Measurements from ENCODE around the gene BFAR.

The BFAR gene

GRCh38 chr16:14606102-14606501, 26.6 kb upstream of the BFAR start:
- H3K56ac ChIP-seq (ENCODE audit: low read length): no peak overlapping the region
- no peak overlapping the region for H2BK15ac ChIP-seq (replicated peaks; ENCODE audit: low read depth)
- no peak overlapping the region for H3K4ac ChIP-seq (ENCODE audit: low read depth, low read length)
- no peak overlapping the region for H3K27ac ChIP-seq (ENCODE audit: low read depth, low read length)
- H3K23ac ChIP-seq (ENCODE audit: low read length): no peak overlapping the region
- no peaks in the 10 kb centered on the region for H3K79me2 ChIP-seq (ENCODE audit: control insufficient read depth, insufficient read depth, low read length)
- no peak for DNase-seq
- H2BK5ac ChIP-seq (ENCODE audit: low read length): no peak overlapping the region
- H2AK5ac ChIP-seq (ENCODE audit: low read length): no peak overlapping the region
- no peak overlapping the region for H3K4me2 ChIP-seq (ENCODE audit: low read length)
- H2BK120ac ChIP-seq (ENCODE audit: low read depth, low read length): no peak overlapping the region
- no peak overlapping the region for H3K4me3 ChIP-seq (ENCODE audit: low read length)
- H3K27me3 ChIP-seq (ENCODE audit: insufficient read depth, low read length, poor library complexity): no peaks in the 10 kb centered on the region
- no peak overlapping the region for H3K9ac ChIP-seq (ENCODE audit: low read length)
- no peak overlapping the region for H3K18ac ChIP-seq (ENCODE audit: low read length)
- no peaks in the 10 kb centered on the region for H3K4me1 ChIP-seq (ENCODE audit: control insufficient read depth, low read depth, low read length)
- WGBS (ENCODE audit: extremely low coverage, insufficient coverage, low lambda C conversion rate): no CpG with 5 or more reads among the region's 6 CpGs
- no peaks in the 10 kb centered on the region for H3K79me1 ChIP-seq (ENCODE audit: low read length)
- peaks cover 18% of the 10 kb centered on the region for H3K36me3 ChIP-seq (ENCODE audit: control insufficient read depth, insufficient read depth, low read length)
- H4K8ac ChIP-seq (ENCODE audit: low read depth, low read length): no peak overlapping the region
- no peak overlapping the region for H4K5ac ChIP-seq (ENCODE audit: low read length)

GRCh38 chr16:14608111-14608566, 24.6 kb upstream of the BFAR start:
- no peak for DNase-seq
- H3K36me3 ChIP-seq (ENCODE audit: control insufficient read depth, insufficient read depth, low read length): peaks cover 14% of the 10 kb centered on the region
- no peaks in the 10 kb centered on the region for H3K27me3 ChIP-seq (ENCODE audit: insufficient read depth, low read length, poor library complexity)
- H3K4me1 ChIP-seq (ENCODE audit: control insufficient read depth, low read depth, low read length): no peaks in the 10 kb centered on the region
- no peak overlapping the region for H2BK120ac ChIP-seq (ENCODE audit: low read depth, low read length)
- no peak overlapping the region for H2BK15ac ChIP-seq (replicated peaks; ENCODE audit: low read depth)
- no peak overlapping the region for H4K5ac ChIP-seq (ENCODE audit: low read length)
- no peak overlapping the region for H3K4me3 ChIP-seq (ENCODE audit: low read length)
- no peaks in the 10 kb centered on the region for H3K79me2 ChIP-seq (ENCODE audit: control insufficient read depth, insufficient read depth, low read length)
- no peak overlapping the region for H3K23ac ChIP-seq (ENCODE audit: low read length)
- H3K4ac ChIP-seq (ENCODE audit: low read depth, low read length): no peak overlapping the region
- H2BK5ac ChIP-seq (ENCODE audit: low read length): no peak overlapping the region
- no peak overlapping the region for H2AK5ac ChIP-seq (ENCODE audit: low read length)
- no peak overlapping the region for H3K56ac ChIP-seq (ENCODE audit: low read length)
- H3K18ac ChIP-seq (ENCODE audit: low read length): no peak overlapping the region
- no peak overlapping the region for H3K4me2 ChIP-seq (ENCODE audit: low read length)
- no peaks in the 10 kb centered on the region for H3K79me1 ChIP-seq (ENCODE audit: low read length)
- H3K27ac ChIP-seq (ENCODE audit: low read depth, low read length): no peak overlapping the region
- H3K9ac ChIP-seq (ENCODE audit: low read length): no peak overlapping the region
- no peak overlapping the region for H4K8ac ChIP-seq (ENCODE audit: low read depth, low read length)
- no CpG with 5 or more reads among the region's 4 CpGs for WGBS (ENCODE audit: extremely low coverage, insufficient coverage, low lambda C conversion rate)

DNA sequence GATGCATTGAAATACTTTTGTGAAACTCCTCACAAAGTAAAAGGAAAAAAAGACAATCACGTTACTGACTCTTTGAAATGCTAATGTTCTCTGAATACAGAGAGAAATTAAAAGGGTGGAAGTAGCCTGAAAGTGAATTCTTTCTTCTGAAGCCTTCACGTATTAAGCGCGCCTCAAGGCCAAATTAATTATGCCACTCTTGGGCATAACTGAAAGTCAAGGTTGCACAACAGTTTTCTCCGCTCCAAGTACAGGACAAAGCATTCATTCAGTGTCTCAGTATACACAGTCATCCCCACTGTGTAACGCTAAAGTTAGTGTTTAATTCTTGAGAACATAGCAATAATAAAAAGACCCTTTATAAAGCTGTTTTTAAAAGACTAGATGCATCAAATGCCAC, 24.1 kb upstream of the BFAR start:
- no peaks in the 10 kb centered on the region for H3K79me1 ChIP-seq (ENCODE audit: low read length)
- H3K4me1 ChIP-seq (ENCODE audit: control insufficient read depth, low read depth, low read length): no peaks in the 10 kb centered on the region
- no peak overlapping the region for H3K4ac ChIP-seq (ENCODE audit: low read depth, low read length)
- H2BK5ac ChIP-seq (ENCODE audit: low read length): no peak overlapping the region
- no peak overlapping the region for H3K9ac ChIP-seq (ENCODE audit: low read length)
- no CpG with 5 or more reads among the region's 6 CpGs for WGBS (ENCODE audit: extremely low coverage, insufficient coverage, low lambda C conversion rate)
- H3K36me3 ChIP-seq (ENCODE audit: control insufficient read depth, insufficient read depth, low read length): peaks cover 10% of the 10 kb centered on the region
- no peak overlapping the region for H2BK15ac ChIP-seq (replicated peaks; ENCODE audit: low read depth)
- H3K27ac ChIP-seq (ENCODE audit: low read depth, low read length): no peak overlapping the region
- no peak overlapping the region for H3K56ac ChIP-seq (ENCODE audit: low read length)
- no peak overlapping the region for H3K18ac ChIP-seq (ENCODE audit: low read length)
- H3K27me3 ChIP-seq (ENCODE audit: insufficient read depth, low read length, poor library complexity): no peaks in the 10 kb centered on the region
- H4K5ac ChIP-seq (ENCODE audit: low read length): no peak overlapping the region
- H4K8ac ChIP-seq (ENCODE audit: low read depth, low read length): no peak overlapping the region
- no peak overlapping the region for H2BK120ac ChIP-seq (ENCODE audit: low read depth, low read length)
- no peak for DNase-seq
- H2AK5ac ChIP-seq (ENCODE audit: low read length): no peak overlapping the region
- no peak overlapping the region for H3K4me3 ChIP-seq (ENCODE audit: low read length)
- no peaks in the 10 kb centered on the region for H3K79me2 ChIP-seq (ENCODE audit: control insufficient read depth, insufficient read depth, low read length)
- no peak overlapping the region for H3K23ac ChIP-seq (ENCODE audit: low read length)
- no peak overlapping the region for H3K4me2 ChIP-seq (ENCODE audit: low read length)

DNA sequence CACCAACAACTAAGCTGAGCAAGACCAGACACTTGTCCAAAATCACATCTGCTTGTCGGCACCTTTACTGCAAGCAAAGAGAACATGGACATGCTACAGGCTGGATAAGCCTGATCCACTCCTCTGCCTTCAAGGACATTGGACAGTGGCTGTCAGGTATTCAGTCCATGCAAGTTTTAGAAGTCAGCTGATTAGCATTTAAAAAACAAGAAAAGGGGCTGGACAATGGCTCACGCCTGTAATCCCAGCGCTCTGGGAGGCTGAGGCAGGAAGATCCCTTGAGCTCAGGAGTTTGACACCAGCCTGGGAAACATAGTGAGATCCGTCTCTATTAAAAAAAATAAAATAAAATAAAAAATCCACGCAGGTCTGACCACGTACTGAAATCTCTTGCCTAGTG, 23.0 kb upstream of the BFAR start:
- H3K56ac ChIP-seq (ENCODE audit: low read length): no peak overlapping the region
- no peaks in the 10 kb centered on the region for H3K79me2 ChIP-seq (ENCODE audit: control insufficient read depth, insufficient read depth, low read length)
- DNase-seq: no peak
- H3K18ac ChIP-seq (ENCODE audit: low read length): no peak overlapping the region
- no peak overlapping the region for H3K27ac ChIP-seq (ENCODE audit: low read depth, low read length)
- H3K9ac ChIP-seq (ENCODE audit: low read length): no peak overlapping the region
- no peak overlapping the region for H2AK5ac ChIP-seq (ENCODE audit: low read length)
- H2BK120ac ChIP-seq (ENCODE audit: low read depth, low read length): no peak overlapping the region
- H2BK5ac ChIP-seq (ENCODE audit: low read length): no peak overlapping the region
- H4K8ac ChIP-seq (ENCODE audit: low read depth, low read length): no peak overlapping the region
- no peak overlapping the region for H3K4me3 ChIP-seq (ENCODE audit: low read length)
- H3K4me2 ChIP-seq (ENCODE audit: low read length): no peak overlapping the region
- no peak overlapping the region for H3K4ac ChIP-seq (ENCODE audit: low read depth, low read length)
- H3K4me1 ChIP-seq (ENCODE audit: control insufficient read depth, low read depth, low read length): no peaks in the 10 kb centered on the region
- H3K27me3 ChIP-seq (ENCODE audit: insufficient read depth, low read length, poor library complexity): no peaks in the 10 kb centered on the region
- no peaks in the 10 kb centered on the region for H3K79me1 ChIP-seq (ENCODE audit: low read length)
- peaks cover 8% of the 10 kb centered on the region for H3K36me3 ChIP-seq (ENCODE audit: control insufficient read depth, insufficient read depth, low read length)
- no peak overlapping the region for H2BK15ac ChIP-seq (replicated peaks; ENCODE audit: low read depth)
- no peak overlapping the region for H3K23ac ChIP-seq (ENCODE audit: low read length)
- H4K5ac ChIP-seq (ENCODE audit: low read length): no peak overlapping the region
- no CpG with 5 or more reads among the region's 6 CpGs for WGBS (ENCODE audit: extremely low coverage, insufficient coverage, low lambda C conversion rate)

GRCh38 chr16:14611660-14612059, 21.1 kb upstream of the BFAR start:
- H3K27me3 ChIP-seq (ENCODE audit: insufficient read depth, low read length, poor library complexity): no peaks in the 10 kb centered on the region
- H3K18ac ChIP-seq (ENCODE audit: low read length): no peak overlapping the region
- H3K4me1 ChIP-seq (ENCODE audit: control insufficient read depth, low read depth, low read length): no peaks in the 10 kb centered on the region
- H4K5ac ChIP-seq (ENCODE audit: low read length): no peak overlapping the region
- no peak overlapping the region for H2BK120ac ChIP-seq (ENCODE audit: low read depth, low read length)
- H4K8ac ChIP-seq (ENCODE audit: low read depth, low read length): no peak overlapping the region
- H3K4me3 ChIP-seq (ENCODE audit: low read length): no peak overlapping the region
- no peak overlapping the region for H3K27ac ChIP-seq (ENCODE audit: low read depth, low read length)
- H3K79me1 ChIP-seq (ENCODE audit: low read length): no peaks in the 10 kb centered on the region
- peaks cover 8% of the 10 kb centered on the region for H3K36me3 ChIP-seq (ENCODE audit: control insufficient read depth, insufficient read depth, low read length)
- no peak for DNase-seq
- no peaks in the 10 kb centered on the region for H3K79me2 ChIP-seq (ENCODE audit: control insufficient read depth, insufficient read depth, low read length)
- no peak overlapping the region for H3K9ac ChIP-seq (ENCODE audit: low read length)
- H2BK15ac ChIP-seq (replicated peaks; ENCODE audit: low read depth): no peak overlapping the region
- no CpG with 5 or more reads among the region's 14 CpGs for WGBS (ENCODE audit: extremely low coverage, insufficient coverage, low lambda C conversion rate)
- no peak overlapping the region for H3K23ac ChIP-seq (ENCODE audit: low read length)
- H3K56ac ChIP-seq (ENCODE audit: low read length): no peak overlapping the region
- H3K4me2 ChIP-seq (ENCODE audit: low read length): no peak overlapping the region
- no peak overlapping the region for H2AK5ac ChIP-seq (ENCODE audit: low read length)
- H2BK5ac ChIP-seq (ENCODE audit: low read length): no peak overlapping the region
- H3K4ac ChIP-seq (ENCODE audit: low read depth, low read length): no peak overlapping the region

DNA sequence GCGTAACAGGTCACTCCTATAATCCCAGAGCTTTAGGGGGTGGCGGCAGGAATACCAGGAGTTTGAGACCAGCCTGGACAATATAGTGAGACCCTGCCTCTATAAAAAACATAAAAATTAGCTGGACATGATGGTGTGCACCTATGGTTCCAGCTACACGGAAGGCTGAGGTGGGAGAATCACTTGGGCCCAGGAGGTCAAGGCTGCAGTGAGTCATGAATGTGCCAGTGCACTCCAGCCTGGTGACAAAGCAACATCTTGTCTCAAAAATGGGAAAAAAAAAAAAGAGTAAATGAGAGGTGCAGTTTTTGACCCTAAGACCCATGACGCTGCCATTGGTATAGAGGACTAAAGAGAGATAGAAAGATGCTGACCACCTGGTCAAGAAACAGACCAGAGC, 18.8 kb upstream of the BFAR start:
- no peak for DNase-seq
- Histone ChIP-seq H3K27ac (ENCODE audit: low read depth, low read length) (no peak overlapping the region), H3K27me3 (ENCODE audit: insufficient read depth, low read length, poor library complexity) (no peaks in the 10 kb centered on the region), H3K4ac (ENCODE audit: low read depth, low read length) (no peak overlapping the region), H4K5ac (ENCODE audit: low read length) (no peak overlapping the region), H3K4me1 (ENCODE audit: control insufficient read depth, low read depth, low read length) (no peaks in the 10 kb centered on the region), H2AK5ac (ENCODE audit: low read length) (no peak overlapping the region), H4K8ac (ENCODE audit: low read depth, low read length) (no peak overlapping the region), H3K79me1 (ENCODE audit: low read length) (no peaks in the 10 kb centered on the region), H3K79me2 (ENCODE audit: control insufficient read depth, insufficient read depth, low read length) (no peaks in the 10 kb centered on the region), H3K4me2 (ENCODE audit: low read length) (no peak overlapping the region), H2BK120ac (ENCODE audit: low read depth, low read length) (no peak overlapping the region), H2BK5ac (ENCODE audit: low read length) (no peak overlapping the region), H3K18ac (ENCODE audit: low read length) (no peak overlapping the region), H3K36me3 (ENCODE audit: control insufficient read depth, insufficient read depth, low read length) (peaks cover 8% of the 10 kb centered on the region), H2BK15ac (replicated peaks; ENCODE audit: low read depth) (no peak overlapping the region), H3K4me3 (ENCODE audit: low read length) (no peak overlapping the region), H3K9ac (ENCODE audit: low read length) (no peak overlapping the region), H3K23ac (ENCODE audit: low read length) (no peak overlapping the region), H3K56ac (ENCODE audit: low read length) (no peak overlapping the region)
- WGBS (ENCODE audit: extremely low coverage, insufficient coverage, low lambda C conversion rate): no CpG with 5 or more reads among the region's 4 CpGs

Data from mesendoderm (in vitro differentiated cells).